HepG2 (cell line): ENCODE measurements around the gene MYO7A. TPM values are rescaled to one million over a fixed set of nuclear protein-coding genes. Genes with fewer than 3 reads are reported as not detected.

Experiments used
- ATF7-NPFF ChIP-seq: sonication (generic); formaldehyde crosslinking; IDR thresholded peaks from 2 replicates; pipeline ENCODE4 v1.8.1; 2023; ENCODE audit warnings: mild to moderate bottlenecking, low read depth, missing genetic modification reagents, moderate library complexity
- BCL6 ChIP-seq: IDR thresholded peaks from 2 replicates; pipeline ENCODE4 v1.6.1; 2016; ENCODE audit warnings: missing genetic modification reagents, missing compliant biosample characterization
- CCDC6 ChIP-seq: sonication (generic); formaldehyde crosslinking; IDR thresholded peaks from 2 replicates; pipeline ENCODE4 v1.8.1; 2022; ENCODE audit warnings: mild to moderate bottlenecking, missing genetic modification reagents, moderate library complexity
- DBP ChIP-seq: sonication (generic); formaldehyde crosslinking; IDR thresholded peaks from 2 replicates; pipeline ENCODE4 v1.4.0; 2020; ENCODE audit warnings: missing genetic modification reagents; ENCODE audit errors: not compliant biosample characterization
- FOXC1 ChIP-seq: sonication (generic); formaldehyde crosslinking; IDR thresholded peaks from 2 replicates; pipeline ENCODE4 v1.8.0; 2022; ENCODE audit warnings: mild to moderate bottlenecking, missing genetic modification reagents, borderline replicate concordance
- JUN ChIP-seq: sonication (generic); formaldehyde crosslinking; IDR thresholded peaks from 2 replicates; pipeline ENCODE4 v1.4.0; 2020; ENCODE audit warnings: mild to moderate bottlenecking, missing genetic modification reagents
- KLF9 ChIP-seq: IDR thresholded peaks from 2 replicates; pipeline ENCODE4 v1.6.1; 2016; ENCODE audit warnings: low read depth
- NFE2 ChIP-seq: sonication (generic); formaldehyde crosslinking; IDR thresholded peaks from 2 replicates; pipeline ENCODE4 v1.4.0; 2020; ENCODE audit warnings: missing genetic modification reagents
- NONO ChIP-seq, 2 experiments: fragments of 450-650 bp in 1 of 2; sonication (generic) in 1 of 2; formaldehyde crosslinking in 1 of 2; IDR thresholded peaks in 1 of 2; conservative IDR thresholded peaks in 1 of 2; 2 replicates each; pipeline versions ENCODE4 v1.6.1 to v1.8.0; 2017 to 2022; ENCODE audit warnings: mild to moderate bottlenecking in 1 of 2, missing genetic modification reagents in 1 of 2, moderate library complexity in 1 of 2
- PBX3 ChIP-seq: sonication (generic); formaldehyde crosslinking; IDR thresholded peaks from 2 replicates; pipeline ENCODE4 v1.8.1; 2023; ENCODE audit warnings: missing genetic modification reagents, inconsistent platforms, borderline replicate concordance
- WIZ ChIP-seq: sonication (generic); formaldehyde crosslinking; IDR thresholded peaks from 2 replicates; pipeline ENCODE4 v1.5.1; 2020; ENCODE audit warnings: mild to moderate bottlenecking, missing genetic modification reagents
- ZBTB38 ChIP-seq: sonication (generic); formaldehyde crosslinking; IDR thresholded peaks from 2 replicates; pipeline ENCODE4 v1.5.1; 2020; ENCODE audit warnings: mild to moderate bottlenecking, missing genetic modification reagents
- ZFP1 ChIP-seq: IDR thresholded peaks from 2 replicates; pipeline ENCODE4 v1.6.1; 2016
- ZNF451 ChIP-seq: sonication (generic); formaldehyde crosslinking; IDR thresholded peaks from 2 replicates; pipeline ENCODE4 v1.5.0; 2020; ENCODE audit warnings: mild to moderate bottlenecking, missing genetic modification reagents
- ZNF619 ChIP-seq: sonication (generic); formaldehyde crosslinking; IDR thresholded peaks from 2 replicates; pipeline ENCODE4 v1.4.0; 2020; ENCODE audit warnings: mild to moderate bottlenecking, missing genetic modification reagents
- ZNF644 ChIP-seq: IDR thresholded peaks from 2 replicates; pipeline ENCODE4 v1.6.1; 2016; ENCODE audit warnings: low read depth
- ZNF773 ChIP-seq: sonication (generic); formaldehyde crosslinking; IDR thresholded peaks from 2 replicates; pipeline ENCODE4 v1.4.0; 2020; ENCODE audit warnings: missing genetic modification reagents, borderline replicate concordance
- polyA plus RNA-seq, 8 experiments: library from polyadenylated mRNA; depleted of rRNA in 3 of 8; stranded (reverse) in 7 of 8; unstranded in 1 of 8; fragments of >200 nt; fragmentation: Illumina TruSeq in 4 of 8; extraction: Trizol in 4 of 8; gene quantifications; 2 replicates each; pipeline versions ENCODE4 v1.2.1 to v1.2.3, GENCODE V29; 2011 to 2016; ENCODE audit warnings: low read depth in 4 of 8, missing spikeins in 1 of 8, mixed read lengths in 1 of 8; ENCODE audit not compliant: insufficient read depth in 1 of 8
- total RNA-seq, 5 experiments: library from RNA; depleted of rRNA; stranded (reverse); fragments of >200 nt; fragmentation: Illumina TruSeq; extraction: Trizol; gene quantifications; 2 replicates each; pipeline ENCODE4 v1.2.3, GENCODE V29; 2016; ENCODE audit warnings: low read depth in 1 of 5
- TF ChIP-seq, protein P1 (sequence below): sonication (generic); formaldehyde crosslinking; IDR thresholded peaks from 2 replicates; pipeline ENCODE4 v1.4.0; 2020; ENCODE audit warnings: missing genetic modification reagents
- TF ChIP-seq, protein P2 (sequence below): sonication (generic); formaldehyde crosslinking; IDR thresholded peaks from 2 replicates; pipeline ENCODE4 v1.8.1; 2023; ENCODE audit warnings: mild to moderate bottlenecking, inconsistent platforms, moderate library complexity, missing genetic modification reagents, borderline replicate concordance
- TF ChIP-seq, protein P3 (sequence below): sonication (generic); formaldehyde crosslinking; IDR thresholded peaks from 2 replicates; pipeline ENCODE4 v1.8.0; 2022; ENCODE audit warnings: missing genetic modification reagents, mild to moderate bottlenecking, borderline replicate concordance

The MYO7A gene
- total and polyA plus RNA-seq, 2 of the 13 experiments (the other 11 are each of a cell fraction or from before 2014, with no cell fraction given), result 7.5 to 10.0 TPM

- TF ChIP-seq NONO (IDR thresholded peaks at IDR 0.05) (no peak), NONO (CRISPR knock-in tag; conservative IDR thresholded peaks at IDR 0.05) (no peak), PBX3 (no peak), ATF7-NPFF (CRISPR knock-in tag) (no peak), ZNF619 (CRISPR knock-in tag) (no peak), ZNF451 (no peak), BCL6 (peak; percentile 60), ZNF644 (CRISPR knock-in tag) (peak; percentile 42; the same call in 1 of the 2 replicates), CCDC6 (CRISPR knock-in tag) (0 out of 2 replicates have a peak, but pooled peaks have one; percentile 44), WIZ (CRISPR knock-in tag) (no peak), NFE2 (no peak), JUN (no peak), KLF9 (no peak), DBP (no peak), ZFP1 (CRISPR knock-in tag) (peak; percentile 24; the same call in 1 of the 2 replicates), ZNF773 (no peak), FOXC1 (CRISPR knock-in tag) (no peak), ZBTB38 (CRISPR knock-in tag) (no peak)
- TF ChIP-seq, protein P1, sequence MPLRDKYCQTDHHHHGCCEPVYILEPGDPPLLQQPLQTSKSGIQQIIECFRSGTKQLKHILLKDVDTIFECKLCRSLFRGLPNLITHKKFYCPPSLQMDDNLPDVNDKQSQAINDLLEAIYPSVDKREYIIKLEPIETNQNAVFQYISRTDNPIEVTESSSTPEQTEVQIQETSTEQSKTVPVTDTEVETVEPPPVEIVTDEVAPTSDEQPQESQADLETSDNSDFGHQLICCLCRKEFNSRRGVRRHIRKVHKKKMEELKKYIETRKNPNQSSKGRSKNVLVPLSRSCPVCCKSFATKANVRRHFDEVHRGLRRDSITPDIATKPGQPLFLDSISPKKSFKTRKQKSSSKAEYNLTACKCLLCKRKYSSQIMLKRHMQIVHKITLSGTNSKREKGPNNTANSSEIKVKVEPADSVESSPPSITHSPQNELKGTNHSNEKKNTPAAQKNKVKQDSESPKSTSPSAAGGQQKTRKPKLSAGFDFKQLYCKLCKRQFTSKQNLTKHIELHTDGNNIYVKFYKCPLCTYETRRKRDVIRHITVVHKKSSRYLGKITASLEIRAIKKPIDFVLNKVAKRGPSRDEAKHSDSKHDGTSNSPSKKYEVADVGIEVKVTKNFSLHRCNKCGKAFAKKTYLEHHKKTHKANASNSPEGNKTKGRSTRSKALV, result no peak
- TF ChIP-seq, protein P2, sequence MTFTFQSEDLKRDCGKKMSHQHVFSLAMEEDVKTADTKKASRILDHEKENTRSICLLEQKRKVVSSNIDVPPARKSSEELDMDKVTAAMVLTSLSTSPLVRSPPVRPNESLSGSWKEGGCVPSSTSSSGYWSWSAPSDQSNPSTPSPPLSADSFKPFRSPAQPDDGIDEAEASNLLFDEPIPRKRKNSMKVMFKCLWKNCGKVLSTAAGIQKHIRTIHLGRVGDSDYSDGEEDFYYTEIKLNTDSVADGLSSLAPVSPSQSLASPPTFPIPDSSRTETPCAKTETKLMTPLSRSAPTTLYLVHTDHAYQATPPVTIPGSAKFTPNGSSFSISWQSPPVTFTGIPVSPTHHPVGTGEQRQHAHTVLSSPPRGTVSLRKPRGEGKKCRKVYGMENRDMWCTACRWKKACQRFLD (CRISPR knock-in tag), result no peak
- TF ChIP-seq, protein P3, sequence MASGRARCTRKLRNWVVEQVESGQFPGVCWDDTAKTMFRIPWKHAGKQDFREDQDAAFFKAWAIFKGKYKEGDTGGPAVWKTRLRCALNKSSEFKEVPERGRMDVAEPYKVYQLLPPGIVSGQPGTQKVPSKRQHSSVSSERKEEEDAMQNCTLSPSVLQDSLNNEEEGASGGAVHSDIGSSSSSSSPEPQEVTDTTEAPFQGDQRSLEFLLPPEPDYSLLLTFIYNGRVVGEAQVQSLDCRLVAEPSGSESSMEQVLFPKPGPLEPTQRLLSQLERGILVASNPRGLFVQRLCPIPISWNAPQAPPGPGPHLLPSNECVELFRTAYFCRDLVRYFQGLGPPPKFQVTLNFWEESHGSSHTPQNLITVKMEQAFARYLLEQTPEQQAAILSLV (CRISPR knock-in tag), result peak; percentile 25; the same call in 1 of the 2 replicates
These were observed 32.2 kb upstream of the MYO7A start (continued) for GRCh38 chr11:77095551-77096490.
